Esophagus squamous epithelium (tissue), 5 donors: ENCODE measurements around the gene PPM1L. TPM values are rescaled to one million over a fixed set of nuclear protein-coding genes. Genes with fewer than 3 reads are reported as not detected.

ENCODE experiments used
- DNase-seq: peaks from one replicate; lab custom pipeline; 2025; lab: John Stamatoyannopoulos, UW
- H3K27ac ChIP-seq, 4 donors: fragments of 200-600 bp; sonication (generic); one replicate each; pipeline ENCODE4 v1.5.1; 2016 to 2019; ENCODE audit warnings: mild to moderate bottlenecking in 1 of 4
- H3K27me3 ChIP-seq, 4 donors: fragments of 200-600 bp; sonication (generic); 1 replicate in 3 of 4; 2 replicates in 1 of 4; pipeline versions ENCODE4 v1.5.1 to v1.6.0; 2017 to 2021; ENCODE audit warnings: antibody characterized with exemption in 1 of 4
- H3K36me3 ChIP-seq, 3 donors: fragments of 200-600 bp; sonication (generic); one replicate each; pipeline ENCODE4 v1.5.1; 2016 to 2019
- H3K4me1 ChIP-seq, 3 donors: fragments of 200-600 bp; sonication (generic); one replicate each; pipeline ENCODE4 v1.5.1; 2017 to 2019
- H3K4me3 ChIP-seq, 4 donors: fragments of 200-600 bp; sonication (generic); 1 replicate in 3 of 4; 2 replicates in 1 of 4; pipeline ENCODE4 v1.5.1; 2016 to 2019; ENCODE audit warnings: mild to moderate bottlenecking in 2 of 4, moderate library complexity in 1 of 4
- H3K9me3 ChIP-seq, 3 donors: fragments of 200-600 bp; sonication (generic); one replicate each; pipeline ENCODE4 v1.5.1; 2016 to 2019
- CTCF ChIP-seq, 6 experiments: fragments of 450-650 bp in 4 of 6; fragments of 200-600 bp in 2 of 6; sonication (generic) in 2 of 6; IDR thresholded peaks; one replicate each; pipeline ENCODE4 v1.5.1; 2016 to 2019; ENCODE audit warnings: antibody characterized with exemption in 6 of 6, mild to moderate bottlenecking in 4 of 6, moderate library complexity in 4 of 6
- POLR2A ChIP-seq, 4 donors: fragments of 450-650 bp; IDR thresholded peaks; one replicate each; pipeline ENCODE4 v1.6.1; 2017; ENCODE audit warnings: antibody characterized with exemption in 4 of 4, mild to moderate bottlenecking in 4 of 4, moderate library complexity in 3 of 4
- WGBS, 2 donors: methylation state at CpG; one replicate each; pipeline ENCODE4 v1.1.5; 2018; 5-methylcytosine and 5-hydroxymethylcytosine counted together
- intact Hi-C: fragments of 100-400 bp; cut with DNase I; formaldehyde crosslinking; loops from one replicate; pipeline ENCODE4 v1.15.0; 2022
- total RNA-seq, 4 donors: library from RNA; depleted of rRNA; stranded (reverse); fragments of >200 nt; gene quantifications; one replicate each; pipeline ENCODE4 v1.1.0, GENCODE V29; 2016
- donor health status: DM: yes; HTN: yes; CAD: no.

PPM1L gene
- total RNA-seq, 4 donors from 2014 or later, result 9.1 to 18.1 (median 12.1) TPM

- Histone ChIP-seq H3K27me3 (no peaks in the 10 kb centered on the region), H3K27ac (no peak overlapping the region), H3K36me3 (no peaks in the 10 kb centered on the region), H3K9me3 (no peaks in the 10 kb centered on the region), H3K4me3 (no peak overlapping the region), H3K4me1 (no peaks in the 10 kb centered on the region)
- TF ChIP-seq CTCF (IDR thresholded peaks at IDR 0.05), result no peak
- TF ChIP-seq POLR2A (IDR thresholded peaks at IDR 0.05), result no peak
- WGBS, 2 donors, result 75% methylated on average over 1 of the region's 1 CpG; no CpG with 5 or more reads in 1 of the 2 donors
- intact Hi-C loops, result no loop called here
- no peak for DNase-seq
These were observed 17.0 kb upstream of the PPM1L start for GRCh38 chr3:160739079-160739478.

GRCh38 chr3:160746976-160747375 is 9.1 kb upstream of the PPM1L start:
- H3K4me3 ChIP-seq, result no peak overlapping the region
- H3K27me3 ChIP-seq, result no peaks in the 10 kb centered on the region
- no peaks in the 10 kb centered on the region for H3K36me3 ChIP-seq
- TF ChIP-seq CTCF (IDR thresholded peaks at IDR 0.05) (no peak), POLR2A (IDR thresholded peaks at IDR 0.05) (no peak)
- no peak overlapping the region for H3K27ac ChIP-seq
- no peak for DNase-seq
- no peaks in the 10 kb centered on the region for H3K9me3 ChIP-seq
- 29 to 42% methylated on average over 2 of the region's 2 CpGs for WGBS, 2 donors
- intact Hi-C loops, result no loop called here
- H3K4me1 ChIP-seq, result peaks cover 0 to 5% (median 0%) of the 10 kb centered on the region in 3 donors

GRCh38 chr3:160747422-160747821 is 8.6 kb upstream of the PPM1L start:
- H3K27ac ChIP-seq, result no peak overlapping the region
- WGBS, 2 donors, result 9 to 26% methylated on average over 1 of the region's 1 CpG
- intact Hi-C loops, result no loop called here
- TF ChIP-seq CTCF (IDR thresholded peaks at IDR 0.05) (no peak), POLR2A (IDR thresholded peaks at IDR 0.05) (no peak)
- no peak for DNase-seq
- H3K27me3 ChIP-seq, result no peaks in the 10 kb centered on the region
- no peaks in the 10 kb centered on the region for H3K9me3 ChIP-seq
- no peaks in the 10 kb centered on the region for H3K36me3 ChIP-seq
- H3K4me1 ChIP-seq, result peaks cover 0 to 5% (median 0%) of the 10 kb centered on the region in 3 donors
- H3K4me3 ChIP-seq, result no peak overlapping the region

- Histone ChIP-seq H3K4me3 (no peak overlapping the region), H3K36me3 (no peaks in the 10 kb centered on the region), H3K4me1 (peaks cover 0 to 5% (median 0%) of the 10 kb centered on the region in 3 donors), H3K9me3 (no peaks in the 10 kb centered on the region), H3K27ac (no peak overlapping the region), H3K27me3 (no peaks in the 10 kb centered on the region)
- intact Hi-C loops, result no loop called here
- DNase-seq, result no peak
- WGBS, 2 donors, result 72 to 86% methylated on average over 2 of the region's 2 CpGs
- TF ChIP-seq POLR2A (IDR thresholded peaks at IDR 0.05) (no peak), CTCF (IDR thresholded peaks at IDR 0.05) (no peak)
These were observed 7.8 kb upstream of the PPM1L start for GRCh38 chr3:160748231-160748630.

GRCh38 chr3:160748787-160749186 is 7.2 kb upstream of the PPM1L start:
- H3K27ac ChIP-seq, result no peak overlapping the region
- no peak overlapping the region for H3K4me3 ChIP-seq
- TF ChIP-seq POLR2A (IDR thresholded peaks at IDR 0.05) (no peak), CTCF (IDR thresholded peaks at IDR 0.05) (no peak)
- peaks cover under 1 to 10% (median 3%) of the 10 kb centered on the region in 3 donors for H3K4me1 ChIP-seq
- no peak for DNase-seq
- no peaks in the 10 kb centered on the region for H3K9me3 ChIP-seq
- H3K36me3 ChIP-seq, result no peaks in the 10 kb centered on the region
- H3K27me3 ChIP-seq, result no peaks in the 10 kb centered on the region
- intact Hi-C loops, result no loop called here
- whole genome bisulfite sequencing, 2 donors, result 47 to 56% methylated on average over 1 of the region's 1 CpG
